ENCODE measurements around the gene TRAPPC6A.

TRAPPC6A gene

DNA sequence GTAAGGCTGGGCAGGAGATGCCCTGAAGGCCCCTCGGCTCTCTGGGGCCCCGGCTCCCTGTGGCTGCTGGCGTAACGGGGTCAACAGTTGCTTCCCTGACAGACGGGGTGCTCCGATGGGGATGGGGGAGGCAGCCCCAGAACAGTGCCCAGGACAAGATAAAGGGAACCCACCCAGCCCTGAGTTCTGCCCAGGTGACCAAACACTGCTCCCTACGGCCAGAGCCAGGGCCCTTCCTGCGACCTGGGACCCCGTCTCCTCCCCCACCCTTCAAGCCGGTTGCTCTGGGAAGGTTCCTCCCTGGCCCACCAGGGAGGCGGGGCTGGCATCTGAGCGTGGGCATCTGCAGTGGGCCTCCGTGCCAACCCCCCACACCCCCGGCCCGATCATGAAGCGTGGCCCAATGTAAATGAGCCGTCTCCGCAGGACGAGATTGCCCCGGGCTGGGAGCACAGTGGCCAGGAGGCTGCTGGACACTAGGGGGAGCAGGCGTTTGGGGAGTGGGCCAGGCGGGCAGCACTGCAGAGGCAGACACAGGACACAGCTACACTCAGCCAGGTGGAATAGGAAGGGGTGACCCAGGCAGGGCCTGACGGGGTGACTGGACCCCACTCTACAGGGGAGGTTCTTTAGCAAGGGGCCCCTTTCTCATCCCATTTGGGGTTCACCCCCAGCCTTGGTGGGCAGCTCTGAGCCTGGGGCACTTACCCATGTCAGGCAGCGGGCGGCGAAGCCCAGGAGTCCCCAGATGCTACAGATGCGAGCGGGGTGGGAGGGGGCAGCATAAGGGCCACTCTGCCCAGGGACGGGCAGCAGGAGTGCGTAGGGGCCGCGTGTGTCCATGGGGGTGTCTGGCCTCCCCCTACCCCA lies 16.1 kb downstream of the TRAPPC6A start:
- DNase-seq = no peak

DNA sequence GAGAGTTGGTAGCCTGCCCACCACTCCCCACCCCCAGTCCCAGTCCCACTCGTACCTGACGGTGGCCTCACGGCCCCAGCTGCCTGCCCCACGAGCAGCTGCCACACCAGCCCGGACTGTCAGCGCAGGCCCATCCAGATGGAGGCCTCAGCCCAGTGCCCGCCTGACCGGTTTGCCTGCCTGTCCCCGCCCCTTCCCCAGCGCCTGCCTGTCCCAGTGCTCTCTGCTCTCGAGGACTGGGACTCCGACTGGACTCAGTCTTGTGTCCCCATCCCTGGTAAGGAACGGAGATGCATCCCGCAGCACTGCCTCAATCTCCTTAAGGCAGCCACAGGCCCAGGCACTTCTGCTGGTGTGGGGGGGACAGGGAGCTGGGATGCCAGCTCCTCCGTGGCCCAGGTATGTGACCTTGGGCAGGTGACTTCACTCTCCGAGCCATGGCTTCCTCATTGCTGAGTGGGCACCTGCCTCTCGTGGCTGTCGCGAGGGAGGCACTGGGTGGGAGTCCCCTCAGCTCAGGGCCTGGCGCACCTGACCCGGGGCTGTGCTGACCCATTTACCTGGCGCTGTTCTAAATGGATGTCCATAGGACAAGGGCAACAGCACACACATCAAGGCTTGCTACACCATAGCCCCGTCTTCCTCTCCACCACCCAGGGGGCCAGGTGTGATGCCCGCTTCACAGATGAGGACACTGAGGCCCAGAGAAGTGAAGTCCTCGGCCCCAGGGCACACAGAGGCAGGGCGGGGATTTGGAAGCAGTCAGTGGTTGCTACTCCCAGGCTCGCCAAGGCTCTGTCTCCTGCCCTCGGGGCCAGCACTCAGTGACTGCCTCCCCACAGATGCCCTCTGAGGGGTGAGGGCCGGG lies 16.9 kb downstream of the TRAPPC6A start, which contains the start of gene NKPD1:
Gene NKPD1, minus strand, starts transcription at position 113 of the 868 bp plus-strand sequence. CDS start 832 bp downstream, outside the sequence.
- DNase-seq = no peak

DNA sequence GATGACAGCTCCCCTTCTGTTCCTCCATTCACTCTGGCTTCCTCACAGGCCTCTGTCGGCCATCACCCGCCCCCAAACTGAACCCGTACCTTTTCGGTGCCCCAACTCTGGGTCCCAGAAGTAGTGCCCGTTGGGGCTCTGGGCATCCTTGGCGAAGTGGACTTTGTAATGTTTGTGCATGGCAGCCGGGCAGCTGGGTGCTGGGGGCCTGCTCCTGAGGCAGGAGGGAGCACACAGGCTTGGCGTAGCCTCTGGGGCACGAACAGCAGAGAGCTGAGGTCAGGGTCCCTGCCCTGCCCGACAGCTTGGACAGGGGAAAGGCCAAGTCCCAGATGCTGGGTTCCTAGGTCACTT lies 18.1 kb downstream of the TRAPPC6A start:
- no peak for DNase-seq

DNA sequence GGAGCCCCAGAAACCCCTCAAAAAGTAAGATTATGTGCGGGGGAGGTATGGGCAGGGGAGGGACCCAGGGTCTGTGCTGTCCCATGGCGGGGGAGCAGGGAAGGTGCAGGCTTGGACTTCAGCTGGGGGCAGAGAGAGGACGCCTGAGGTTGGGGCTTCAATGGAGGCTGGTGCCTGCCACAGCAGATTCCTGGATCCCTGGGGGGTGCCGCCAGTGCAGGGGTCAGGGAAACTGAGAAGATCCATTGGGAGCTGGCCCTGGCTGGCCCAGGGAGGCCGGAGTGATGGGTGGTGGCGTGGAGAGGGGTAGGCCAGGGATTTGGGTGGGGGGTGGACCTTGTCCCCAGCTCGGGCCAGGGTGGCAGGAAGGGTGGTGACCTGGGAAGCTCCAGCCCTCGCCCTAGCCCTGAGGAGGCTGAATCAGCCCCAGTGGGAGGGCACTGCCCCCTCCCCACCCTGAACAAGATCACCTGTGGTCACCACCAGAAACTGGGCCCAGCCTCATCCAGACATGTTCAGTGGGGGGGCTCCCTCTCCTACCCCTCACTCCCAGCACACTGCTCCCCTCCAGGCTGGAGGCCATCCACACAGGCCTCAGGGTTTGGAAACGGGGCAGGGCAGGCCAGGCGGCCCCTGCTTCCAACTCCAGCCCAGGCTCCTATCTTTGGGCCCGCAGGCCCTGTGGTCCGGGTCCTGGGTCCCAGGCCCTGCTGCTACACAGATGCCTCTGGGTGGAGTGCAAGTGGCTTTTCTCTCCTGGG lies 18.6 kb downstream of the TRAPPC6A start:
- DNase-seq = no peak

DNA sequence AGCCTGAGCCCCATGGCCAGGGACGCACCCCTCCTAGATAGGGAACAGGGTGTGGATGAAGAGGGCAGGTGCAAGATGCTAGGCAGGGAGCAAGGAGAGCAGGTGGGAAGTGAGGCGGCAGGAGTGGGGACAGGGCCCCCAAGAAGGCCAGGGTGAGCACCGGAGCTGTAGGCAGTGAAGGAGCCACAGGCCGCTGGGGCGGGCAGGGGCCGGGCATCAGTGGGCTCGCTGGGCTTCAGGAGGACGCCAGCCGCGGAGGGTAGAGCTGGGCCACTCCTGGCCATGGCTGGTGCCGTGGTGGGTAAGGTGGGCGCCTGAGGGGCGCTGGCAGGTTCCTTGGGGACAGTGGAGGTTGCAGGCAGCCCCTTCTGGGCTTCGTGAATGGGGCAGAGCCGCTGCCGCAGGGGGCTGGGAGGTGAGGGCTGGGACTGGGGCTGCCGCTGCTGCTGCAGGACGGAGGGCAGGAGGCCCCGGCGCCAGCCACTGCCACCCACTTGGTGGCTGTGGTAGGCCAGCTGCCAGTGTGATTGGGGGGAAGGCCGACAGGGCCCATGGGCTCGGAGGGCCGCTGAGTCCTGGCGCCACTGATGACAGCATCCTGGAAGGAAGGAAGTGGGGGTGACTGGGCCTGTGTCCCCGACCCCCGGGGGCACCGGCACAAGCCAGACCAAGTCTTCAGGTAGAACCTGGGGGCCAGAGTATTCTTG lies 19.4 kb downstream of the TRAPPC6A start:
- DNase-seq = no peak

DNA sequence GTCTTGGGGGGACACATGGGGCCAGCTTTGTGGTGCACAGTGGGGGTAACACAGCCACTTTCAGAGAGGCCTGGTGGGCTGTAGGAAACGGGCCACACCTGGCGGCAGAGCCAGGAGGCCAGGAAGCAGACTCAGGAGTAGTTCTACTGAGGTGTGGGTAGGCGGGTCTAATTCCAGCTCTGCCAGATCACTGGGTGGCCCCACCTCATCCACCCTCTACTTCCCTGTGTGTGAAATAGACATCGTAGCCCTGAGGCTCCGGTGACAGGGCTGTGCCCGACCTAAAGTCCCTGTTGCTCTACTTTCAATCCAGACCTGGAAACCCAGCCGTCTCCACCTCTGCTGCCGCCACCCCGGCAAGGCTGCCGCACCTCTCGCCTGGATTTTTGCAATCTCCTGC lies 21.3 kb downstream of the TRAPPC6A start:
- DNase-seq = no peak

DNA sequence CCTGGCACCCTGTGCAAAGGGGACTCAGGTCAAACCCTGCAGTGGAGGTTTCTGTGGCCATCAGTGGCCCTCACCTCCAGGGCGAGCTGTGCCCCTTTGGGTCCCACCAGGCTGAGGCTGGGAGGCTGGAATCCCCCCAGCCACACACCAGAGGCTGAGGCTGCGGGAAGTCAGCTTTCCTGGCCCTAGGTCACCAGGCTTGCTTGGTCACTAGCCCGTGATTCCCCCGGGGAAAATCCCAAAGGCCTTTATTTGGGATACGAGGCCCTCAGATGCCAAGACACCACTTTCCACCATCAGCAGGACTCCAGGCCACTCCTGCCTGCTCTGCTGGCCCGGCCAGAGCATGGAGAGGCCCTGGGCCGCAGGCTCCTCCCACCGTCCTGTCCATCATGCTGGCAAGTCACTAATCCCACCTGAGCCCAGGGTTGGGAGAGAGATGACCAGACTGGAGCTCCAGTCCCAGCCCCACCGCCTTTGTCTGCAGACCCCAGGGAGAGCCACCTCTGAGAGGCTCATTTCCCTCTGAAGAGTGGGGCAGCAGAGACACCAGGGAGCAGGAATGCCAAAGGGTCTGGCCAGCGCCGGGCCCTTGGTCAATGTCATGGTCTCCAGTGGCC lies 21.9 kb downstream of the TRAPPC6A start:
- DNase-seq = no peak

DNA sequence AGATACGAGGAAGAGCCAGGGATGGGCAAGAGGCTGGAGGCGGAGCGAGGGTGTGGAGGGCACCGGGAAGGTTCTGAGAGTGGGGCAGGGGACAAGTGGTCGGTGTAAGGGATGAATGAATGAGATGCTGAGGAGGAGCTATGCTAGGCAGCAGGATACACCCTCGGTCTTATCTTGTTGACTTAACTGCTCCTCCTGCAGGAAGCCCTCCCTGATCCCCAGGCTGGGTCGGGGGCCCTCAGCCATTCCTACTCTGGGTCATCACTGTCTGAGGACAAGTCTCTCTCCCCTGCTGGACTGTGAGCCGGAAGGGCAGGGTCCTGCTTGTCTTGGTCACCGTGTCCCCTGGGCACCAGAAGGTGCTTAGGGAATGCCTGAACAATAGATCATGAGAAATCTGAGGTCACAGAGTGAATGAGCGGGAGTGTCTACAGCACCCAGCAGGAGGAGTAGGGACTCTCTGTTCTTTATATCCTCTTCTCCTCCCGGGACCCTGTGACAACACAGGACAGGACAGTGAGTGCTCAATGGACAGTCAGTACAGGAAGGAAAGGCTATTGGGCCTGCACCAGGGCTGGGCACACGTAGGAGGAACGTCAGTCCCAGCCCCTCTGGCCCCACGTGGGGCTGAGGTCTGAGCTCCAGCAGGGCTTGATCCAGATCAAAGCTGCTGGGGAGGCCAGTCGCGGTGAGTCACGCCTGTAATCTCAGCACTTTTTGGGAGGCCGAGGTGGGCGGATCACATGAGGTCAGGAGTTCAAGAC lies 23.8 kb downstream of the TRAPPC6A start:
- no peak for DNase-seq

DNA sequence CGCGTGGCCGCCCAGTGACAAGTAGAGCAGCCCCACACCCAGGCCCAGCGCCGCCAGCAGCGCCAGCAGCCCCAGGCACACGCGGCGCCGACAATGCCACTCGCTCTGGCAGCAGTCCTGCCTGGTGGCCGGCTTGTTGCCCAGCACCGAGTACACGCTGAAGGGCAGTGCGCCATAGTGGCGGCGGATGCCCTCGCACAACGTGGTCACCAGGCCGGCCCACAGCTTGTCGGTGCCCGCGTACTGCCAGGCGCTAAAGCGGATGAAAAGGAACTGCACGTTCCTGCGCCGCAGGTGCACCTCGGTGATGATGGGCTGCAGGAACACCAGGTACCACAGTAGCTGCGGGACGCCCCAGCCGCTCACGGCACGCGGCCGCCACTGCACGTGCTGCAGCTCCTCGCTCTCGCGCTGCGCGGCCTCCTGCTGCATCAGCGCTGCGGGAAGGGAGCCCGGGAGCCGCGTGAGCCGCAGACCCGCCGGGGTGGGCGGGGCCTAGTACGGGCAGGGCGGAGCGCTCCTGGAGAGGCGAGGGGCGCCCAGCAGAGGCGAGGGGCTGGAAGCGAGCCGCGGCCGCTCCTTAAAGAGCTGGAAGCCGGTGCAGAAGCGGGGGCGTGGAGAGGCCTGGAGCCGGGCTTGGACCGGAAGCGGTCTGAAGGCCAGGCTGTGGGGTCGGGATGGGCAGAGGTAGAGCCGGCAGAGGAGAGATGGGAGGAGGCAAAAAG lies 24.5 kb downstream of the TRAPPC6A start:
- no peak for DNase-seq

DNA sequence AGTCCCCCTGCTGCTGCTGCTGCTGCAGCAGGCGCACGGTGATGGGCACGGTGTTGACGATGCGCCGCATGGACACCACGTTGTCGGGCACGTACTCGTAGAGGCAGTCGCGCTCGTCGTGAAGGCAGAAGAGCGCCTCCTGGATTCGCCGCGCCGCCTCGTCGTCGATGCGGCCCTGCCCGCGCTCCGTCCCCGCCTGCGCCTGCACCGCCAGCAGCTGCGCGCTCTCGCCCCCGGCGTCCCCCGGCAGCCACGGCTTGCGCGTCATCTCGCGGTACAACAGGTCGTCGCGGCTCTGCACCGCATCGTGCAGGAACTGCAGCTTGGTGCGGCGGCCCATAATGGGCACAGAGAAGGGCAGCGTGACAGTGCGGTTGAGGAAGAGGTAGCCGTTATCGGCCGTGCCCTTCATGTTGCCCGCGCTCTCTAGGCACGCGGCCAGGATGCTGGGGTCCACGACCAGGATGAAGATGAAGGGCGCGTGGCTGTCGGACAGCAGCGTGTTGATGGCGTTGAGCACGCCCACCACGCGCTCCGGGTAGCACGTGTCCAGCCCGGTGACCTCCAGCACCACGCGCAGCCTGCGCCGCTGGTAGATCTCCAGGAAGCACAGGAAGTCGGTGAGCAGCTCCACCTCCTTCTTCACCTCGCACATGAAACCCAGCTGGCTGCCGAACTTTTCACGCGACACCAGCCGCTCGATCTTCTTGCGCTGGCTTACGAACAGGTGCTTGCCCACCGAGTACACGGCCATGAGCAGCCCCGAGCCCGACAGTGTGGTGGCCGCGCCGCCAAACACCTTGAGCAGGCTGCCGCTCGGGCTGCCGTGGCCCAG lies 25.3 kb downstream of the TRAPPC6A start:
- no peak for DNase-seq

DNA sequence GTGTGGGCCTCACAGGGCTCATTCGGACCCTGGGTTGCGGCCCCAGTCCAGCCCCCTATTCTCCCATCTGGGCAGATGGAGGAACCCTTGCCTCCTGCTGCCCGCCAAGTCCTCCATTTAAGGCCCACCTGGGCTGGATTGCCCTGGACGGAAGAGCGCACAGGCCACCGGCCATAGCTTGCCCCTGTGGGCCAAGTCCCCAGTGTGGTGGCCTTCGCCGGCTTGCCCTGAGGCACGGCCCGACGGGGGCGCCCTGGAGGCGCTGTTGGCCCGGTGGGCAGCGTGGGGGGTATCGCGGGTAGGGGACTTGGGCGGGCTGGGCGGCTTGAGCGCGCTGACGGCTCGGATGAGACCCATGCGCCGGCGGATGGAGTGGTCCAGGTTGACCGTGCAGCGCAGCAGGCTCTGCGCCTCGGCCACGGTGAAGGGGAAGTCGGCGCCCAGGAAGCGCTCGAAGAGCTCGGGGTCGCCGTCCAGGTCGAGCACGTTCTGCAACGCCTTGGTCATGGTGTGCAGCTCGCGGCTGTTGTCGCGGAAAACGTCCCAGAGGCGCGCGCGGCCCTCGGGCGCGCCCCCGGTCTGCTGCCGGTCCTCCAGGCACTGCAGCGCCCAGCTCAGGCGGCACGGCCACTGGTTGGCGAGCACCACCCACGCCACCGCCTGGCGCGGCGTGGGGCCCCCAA lies 26.1 kb downstream of the TRAPPC6A start:
- DNase-seq = no peak

DNA sequence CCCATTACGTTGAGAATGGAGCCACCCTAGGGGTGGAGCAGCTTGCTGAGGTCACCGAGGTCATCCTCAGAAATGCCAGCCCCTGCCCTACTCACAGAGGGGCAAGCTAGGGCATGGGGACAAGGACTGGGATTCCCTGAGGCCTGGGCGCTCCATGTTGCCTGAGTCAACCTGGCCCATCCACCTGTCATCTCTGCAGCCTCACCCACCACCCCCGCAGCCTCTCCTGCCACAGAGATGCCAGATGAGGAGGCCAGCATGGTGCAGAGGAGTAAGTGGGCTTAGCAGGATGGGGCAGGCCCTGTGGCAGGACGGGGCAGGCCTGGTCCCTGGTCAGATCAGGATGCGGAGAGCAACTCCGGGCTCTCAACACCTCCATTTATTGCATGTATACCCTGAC lies 26.7 kb downstream of the TRAPPC6A start:
- no peak for DNase-seq

DNA sequence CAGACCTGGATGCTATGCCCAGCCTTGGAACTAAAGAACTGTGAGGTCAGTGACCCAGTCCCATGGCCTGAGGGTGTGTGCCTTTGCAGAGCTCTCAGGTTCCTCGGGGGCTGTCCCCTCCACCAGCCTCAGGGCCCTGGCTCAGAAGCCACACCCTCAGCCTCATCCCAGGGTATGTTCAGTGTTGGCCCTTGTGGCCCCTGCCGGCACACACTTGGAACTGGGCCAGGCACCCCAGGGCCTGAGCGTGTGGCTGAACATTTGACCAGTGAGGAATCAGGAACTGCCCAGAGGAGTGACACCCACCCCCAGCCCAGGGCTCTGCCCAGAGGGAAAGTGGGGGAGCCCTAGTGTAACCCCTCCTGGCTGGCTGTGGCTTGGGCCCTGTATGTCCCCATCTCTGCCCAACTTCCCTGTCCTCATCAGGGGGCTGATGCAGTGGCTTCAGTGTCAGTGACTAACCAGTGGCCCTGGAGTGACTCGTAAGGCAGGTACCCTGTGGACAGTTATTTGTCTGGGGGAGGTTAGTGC lies 27.2 kb downstream of the TRAPPC6A start:
- no peak for DNase-seq

DNA sequence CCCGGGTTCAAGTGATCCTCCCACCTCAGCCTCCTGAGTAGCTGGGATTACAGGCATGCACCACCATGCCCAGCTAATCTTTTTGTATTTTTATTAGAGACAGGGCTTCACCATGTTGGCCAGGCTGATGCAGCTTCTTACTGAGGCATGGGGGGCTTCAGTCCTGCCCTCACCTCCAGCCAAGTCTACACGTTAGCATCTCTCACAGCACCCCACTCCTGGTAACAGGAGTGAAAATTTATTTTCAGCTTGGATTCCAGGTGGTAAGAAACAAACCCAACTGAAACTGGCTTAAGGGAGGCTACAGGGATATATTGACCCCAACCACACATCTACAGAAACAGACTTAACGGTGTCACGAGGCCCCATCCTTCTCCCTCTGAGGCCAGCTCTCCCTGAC lies 27.9 kb downstream of the TRAPPC6A start:
- DNase-seq = no peak

DNA sequence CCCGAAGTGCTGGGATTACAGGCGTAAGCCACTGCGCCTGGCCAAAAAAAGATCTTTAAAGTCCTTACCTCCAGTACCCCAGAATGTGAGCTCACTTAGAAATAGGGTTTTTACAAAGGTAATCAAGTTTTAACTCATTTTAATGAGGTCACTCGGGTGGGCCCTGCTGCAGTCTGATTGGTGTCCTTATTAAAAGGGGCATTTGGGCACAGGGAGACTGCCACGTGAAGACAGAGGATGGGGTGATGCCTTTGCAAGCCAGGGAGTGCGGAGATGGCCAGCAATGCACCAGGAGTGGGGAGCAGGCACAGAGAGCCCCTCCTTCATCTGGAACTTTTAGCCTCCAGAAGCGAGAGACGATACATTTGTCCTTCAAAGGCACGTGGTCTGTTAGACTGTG lies 28.9 kb downstream of the TRAPPC6A start:
- DNase-seq = no peak

DNA sequence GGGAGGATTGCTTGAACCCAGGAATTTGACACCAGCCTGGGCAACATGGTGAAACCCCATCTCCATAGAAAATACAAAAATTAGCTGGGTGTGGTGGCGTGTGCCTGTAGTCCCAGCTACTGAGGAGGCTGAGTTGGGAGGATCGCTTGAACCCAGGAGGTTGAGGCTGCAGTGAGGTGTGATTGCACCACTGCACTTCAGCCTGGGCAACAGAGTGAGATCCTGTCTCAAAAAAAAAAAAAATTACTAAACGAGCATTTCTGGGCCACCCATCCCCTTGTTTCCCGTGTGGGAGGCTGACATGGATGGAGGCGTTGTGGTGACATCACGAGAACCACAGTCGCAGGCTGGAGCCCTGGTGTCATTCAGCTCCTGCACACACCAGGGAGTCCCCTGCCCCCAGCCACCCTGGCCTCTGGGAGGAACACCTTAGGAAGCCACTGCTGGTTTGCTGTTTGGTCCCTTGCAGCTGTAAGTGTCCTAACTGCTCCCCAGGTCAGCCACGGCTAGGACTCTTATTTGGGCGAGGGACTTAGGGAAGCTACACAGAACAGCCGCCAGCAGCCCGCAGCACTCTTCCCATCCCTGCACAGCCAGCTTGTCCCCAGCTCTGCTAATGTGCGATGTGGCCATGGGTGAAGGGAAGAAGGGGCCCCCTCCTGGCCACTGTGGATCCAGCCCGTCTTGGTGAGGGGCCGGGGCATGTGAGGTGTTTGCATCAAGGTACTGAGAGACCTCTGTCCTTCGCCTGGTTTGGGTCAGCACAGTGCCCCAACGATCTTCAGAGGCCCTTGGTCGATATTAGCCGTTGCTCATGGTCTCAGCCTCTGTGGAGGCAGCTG lies 30.0 kb downstream of the TRAPPC6A start:
- DNase-seq = no peak

DNA sequence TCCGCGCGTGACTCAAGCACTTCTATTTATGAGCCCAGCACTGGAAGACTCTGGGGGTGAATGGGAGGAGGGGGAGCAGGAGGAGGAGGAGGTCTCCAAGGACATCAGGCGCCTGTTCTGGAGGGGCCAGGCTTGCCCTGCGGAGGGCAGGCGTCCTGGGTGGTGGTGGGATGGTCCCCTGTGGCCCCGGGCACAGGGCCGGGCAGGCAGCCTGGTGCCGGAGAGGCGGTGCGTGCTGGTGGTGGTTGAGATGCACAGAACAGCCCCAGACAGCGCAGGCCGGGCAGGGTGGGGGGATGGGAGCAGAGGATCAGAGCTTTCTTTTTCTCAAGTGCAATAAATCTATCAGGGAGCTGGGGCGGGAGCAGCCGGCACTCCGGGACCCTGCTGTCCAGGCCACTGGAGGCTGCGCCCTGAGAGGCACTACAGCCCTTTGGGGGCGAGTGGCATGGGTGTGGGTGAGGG lies 31.3 kb downstream of the TRAPPC6A start:
- DNase-seq = no peak

DNA sequence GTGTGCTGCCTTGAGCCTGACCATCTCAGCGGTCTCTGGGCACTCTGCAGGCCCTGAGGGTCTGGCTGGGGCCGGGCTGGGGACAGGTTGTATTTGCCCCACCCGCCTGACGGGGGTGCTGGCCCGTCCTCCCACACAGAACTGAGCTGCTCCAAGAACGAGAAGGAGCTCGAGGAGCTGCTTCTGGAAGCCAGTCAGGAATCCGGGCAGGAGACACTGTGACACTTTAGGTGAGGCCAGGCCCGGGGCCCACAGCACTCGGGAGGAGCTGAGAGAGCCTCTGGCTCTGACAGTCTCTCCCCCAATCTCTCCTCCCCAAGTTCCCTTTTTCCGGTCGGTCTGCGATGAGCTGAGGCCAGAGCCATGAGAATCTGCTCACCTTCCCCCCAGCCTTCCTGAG lies 31.8 kb downstream of the TRAPPC6A start:
- no peak for DNase-seq
